ENCODE data around the gene CHPT1. TPM values are rescaled to one million over a fixed set of nuclear protein-coding genes. Genes with fewer than 3 reads are reported as not detected.
A peak's percentile ranks its signal among the peaks of the same experiment; 100 is the strongest.

CHPT1 gene
- total and polyA plus RNA-seq, 9 of the 15 experiments (the other 6 are each of a cell fraction or from before 2014, with no cell fraction given): 15.3 to 210 (median 91.9) TPM

GRCh38 chr12:101695706-101696105 is 1.7 kb upstream of the CHPT1 start:
- Histone ChIP-seq H3K9me1 (ENCODE audit: control insufficient read depth, insufficient read depth, low read length) (no peaks in the 10 kb centered on the region), H3K9me3 (replicated peaks; ENCODE audit: control insufficient read depth, insufficient read depth, low read depth, low read length) (peaks cover 7% of the 10 kb centered on the region), H3K27me3 (ENCODE audit: control insufficient read depth in 2 of 2, insufficient read depth in 2 of 2, low read length in 2 of 2) (no peaks in the 10 kb centered on the region), H3K79me2 (ENCODE audit: control insufficient read depth, insufficient read depth, low read length) (peaks cover 35% of the 10 kb centered on the region), H3K36me3 (ENCODE audit: control insufficient read depth, insufficient read depth, low read length) (peaks cover 3% of the 10 kb centered on the region; the same call in 1 of the 3 replicates), H3K27ac (ENCODE audit: extremely low read depth, low read depth, low read length) (peak overlapping the region; percentile 25; the same call in 2 of the 3 replicates), H3K4me1 (replicated peaks in 1 of 2; ENCODE audit: control insufficient read depth in 2 of 2, insufficient read depth in 2 of 2, low read length in 2 of 2) (peaks cover 11 to 22% of the 10 kb centered on the region in 2 experiments), H3K4me2 (ENCODE audit: insufficient read depth, low read length) (peak overlapping the region; percentile 57), H2AFZ (ENCODE audit: low read depth, low read length) (peak overlapping the region; percentile 79), H3K9ac (ENCODE audit: insufficient read depth in 1 of 2, low read depth in 2 of 2, low read length in 2 of 2) (peak overlapping the region in 1 of 2 experiments; percentile 21; a peak in 1 of 4 replicates), H4K20me1 (replicated peaks; ENCODE audit: control insufficient read depth, insufficient read depth, low read length) (no peaks in the 10 kb centered on the region), H3K4me3 (no peak overlapping the region)
- 50% methylated on average over 1 of the region's 1 CpG for WGBS (ENCODE audit: insufficient coverage, low coverage, missing lambda C conversion rate)
- ATAC-seq (no peak), FAIRE-seq (no peak), DNase-seq (ENCODE audit: extremely low read depth in 1 of 4, low spot score in 3 of 4) (no peak)
- BruUV-seq (replicated peaks): no TSS peak
- 0 out of 2 replicates have a peak, but pooled peaks have one; percentile 19 for TF ChIP-seq ZNF384 (IDR thresholded peaks at IDR 0.05; ENCODE audit: low read depth, low read length)
- TF ChIP-seq ARID3B (CRISPR knock-in tag; IDR thresholded peaks at IDR 0.05; ENCODE audit: borderline replicate concordance): no peak
- TF ChIP-seq RAD21 (CRISPR knock-in tag; conservative IDR thresholded peaks at IDR 0.05 in 1 of 2, IDR thresholded peaks at IDR 0.05 in 1 of 2): no peak
- 0 out of 2 replicates have a peak, but pooled peaks have one; percentile 35 for TF ChIP-seq FOSL1 (tag; conservative IDR thresholded peaks at IDR 0.05)
- no peak for TF ChIP-seq CEBPB (tag; IDR thresholded peaks at IDR 0.05)
- CTCF ChIA-PET (ENCODE audit: low intra/inter-chr PET ratio): no interaction called here
- in situ Hi-C loops (cut with MboI) (no loop called here), intact Hi-C loops (cut with micrococcal nuclease) (loop anchor here (2.0 to 5.0 kb wide), 2 partner anchors 25 to 1423 kb away; no protein-coding TSS in a partner anchor)
- POLR2A ChIA-PET: interaction anchor here (1.4 kb wide), 1 partner anchor 14 kb away, joined by 3 read pairs; no protein-coding TSS in a partner anchor

Measured in K562 (cell line).